HEK293 (cell line): Measurements from ENCODE around the gene TMEM213.

Source experiments
- CTCF ChIA-PET: fragments of 350-600 bp; formaldehyde crosslinking; extraction: SDS; loops from one replicate; lab custom pipeline; 2021; ENCODE audit warnings: antibody characterized with exemption; lab: Yijun Ruan, JAX
- POLR2A ChIA-PET: fragments of 300-600 bp; formaldehyde crosslinking; extraction: SDS; loops from one replicate; lab custom pipeline; 2020; ENCODE audit warnings: antibody characterized with exemption, inconsistent platforms; lab: Yijun Ruan, JAX
- H3K27ac ChIP-seq: fragments of 200-500 bp; sonication (Bioruptor generic); 2 replicates; pipeline ENCODE4 v1.5.1; 2014; ENCODE audit warnings: low read depth, low read length, control low read depth, inconsistent platforms; ENCODE audit errors: extremely low read depth
- H3K36me3 ChIP-seq, 2 experiments: fragments of 200-500 bp in 1 of 2; sonication (Bioruptor generic) in 1 of 2; 1 replicate in 1 of 2; 2 replicates in 1 of 2; pipeline ENCODE4 v1.5.1; 2014 to 2017; ENCODE audit warnings: inconsistent platforms in 2 of 2, low read length in 2 of 2; ENCODE audit not compliant: control insufficient read depth in 2 of 2, insufficient read depth in 1 of 2
- H3K4me1 ChIP-seq: fragments of 200-500 bp; sonication (Bioruptor generic); 2 replicates; pipeline ENCODE4 v1.5.1; 2014; ENCODE audit warnings: mild to moderate bottlenecking, low read length, inconsistent platforms; ENCODE audit not compliant: control insufficient read depth, insufficient read depth
- H3K4me3 ChIP-seq: 2 replicates; pipeline ENCODE4 v1.5.1; 2011; ENCODE audit warnings: low read depth, mild to moderate bottlenecking, control low read depth, low read length, moderate library complexity
- H3K9me3 ChIP-seq: fragments of 200-500 bp; sonication (Bioruptor generic); 2 replicates; pipeline ENCODE4 v1.5.1; 2014; ENCODE audit warnings: low read depth, low read length, inconsistent platforms; ENCODE audit not compliant: control insufficient read depth, insufficient read depth
- GLIS2 ChIP-seq: fragments of 450-650 bp; formaldehyde crosslinking; IDR thresholded peaks from 2 replicates; pipeline ENCODE4 v1.5.1; 2016; ENCODE audit warnings: missing biosample characterization, missing genetic modification characterization
- SETDB1 ChIP-seq: IDR thresholded peaks from one replicate; pipeline ENCODE4 v1.6.1; 2017; ENCODE audit warnings: mild to moderate bottlenecking, low read length, moderate library complexity, mixed read lengths; ENCODE audit not compliant: insufficient read length
- TRIM28 ChIP-seq: IDR thresholded peaks from 2 replicates; pipeline ENCODE4 v1.6.1; 2011; ENCODE audit warnings: low read length, control low read depth, borderline replicate concordance
- ZBTB17 ChIP-seq: fragments of 450-650 bp; formaldehyde crosslinking; IDR thresholded peaks from 2 replicates; pipeline ENCODE4 v1.5.1; 2016; ENCODE audit warnings: missing biosample characterization, missing genetic modification characterization
- ZBTB21 ChIP-seq: fragments of 450-650 bp; formaldehyde crosslinking; IDR thresholded peaks from 2 replicates; pipeline ENCODE4 v1.5.1; 2017; ENCODE audit warnings: missing biosample characterization, missing genetic modification characterization
- ZNF133 ChIP-seq: fragments of 450-650 bp; formaldehyde crosslinking; IDR thresholded peaks from 2 replicates; pipeline ENCODE4 v1.5.1; 2016; ENCODE audit warnings: missing biosample characterization, missing genetic modification characterization
- ZNF157 ChIP-seq: fragments of 450-650 bp; formaldehyde crosslinking; IDR thresholded peaks from 2 replicates; pipeline ENCODE4 v1.5.1; 2016; ENCODE audit warnings: missing biosample characterization, missing genetic modification characterization
- ZNF2 ChIP-seq: fragments of 450-650 bp; formaldehyde crosslinking; IDR thresholded peaks from 2 replicates; pipeline ENCODE4 v1.5.1; 2016; ENCODE audit warnings: missing biosample characterization, missing genetic modification characterization
- ZNF211 ChIP-seq: fragments of 450-650 bp; formaldehyde crosslinking; IDR thresholded peaks from 2 replicates; pipeline ENCODE4 v1.5.1; 2016; ENCODE audit warnings: low read depth, missing biosample characterization, missing genetic modification characterization
- ZNF239 ChIP-seq: fragments of 450-650 bp; formaldehyde crosslinking; IDR thresholded peaks from 2 replicates; pipeline ENCODE4 v1.5.1; 2016; ENCODE audit warnings: missing biosample characterization, missing genetic modification characterization
- ZNF24 ChIP-seq: fragments of 450-650 bp; formaldehyde crosslinking; IDR thresholded peaks from 2 replicates; pipeline ENCODE4 v1.5.1; 2016; ENCODE audit warnings: missing biosample characterization, missing genetic modification characterization
- ZNF274 ChIP-seq, 2 experiments: fragments of 200-500 bp in 1 of 2; fragments of 450-650 bp in 1 of 2; sonication (Bioruptor generic) in 1 of 2; formaldehyde crosslinking in 1 of 2; IDR thresholded peaks; 2 replicates each; pipeline versions ENCODE4 v1.5.1 to v1.6.1; 2014 to 2016; ENCODE audit warnings: borderline replicate concordance in 1 of 2, inconsistent platforms in 1 of 2, low read length in 1 of 2, missing biosample characterization in 1 of 2, missing genetic modification characterization in 1 of 2
- ZNF341 ChIP-seq: fragments of 450-650 bp; formaldehyde crosslinking; IDR thresholded peaks from 2 replicates; pipeline ENCODE4; 2016; ENCODE audit warnings: low read depth, missing biosample characterization, missing genetic modification characterization
- ZNF48 ChIP-seq: fragments of 450-650 bp; formaldehyde crosslinking; IDR thresholded peaks from 2 replicates; pipeline ENCODE4 v1.5.1; 2016; ENCODE audit warnings: missing biosample characterization, missing genetic modification characterization
- ZNF558 ChIP-seq: fragments of 450-650 bp; formaldehyde crosslinking; IDR thresholded peaks from 2 replicates; pipeline ENCODE4 v1.5.1; 2016; ENCODE audit warnings: missing biosample characterization, missing genetic modification characterization
- ZNF837 ChIP-seq: fragments of 450-650 bp; formaldehyde crosslinking; IDR thresholded peaks from 2 replicates; pipeline ENCODE4 v1.5.1; 2016; ENCODE audit warnings: missing biosample characterization, missing genetic modification characterization
- TF ChIP-seq, protein P1 (sequence below): fragments of 450-650 bp; formaldehyde crosslinking; IDR thresholded peaks from 2 replicates; pipeline ENCODE4; 2016; ENCODE audit warnings: missing biosample characterization, missing genetic modification characterization
- TF ChIP-seq, protein P2 (sequence below): fragments of 450-650 bp; formaldehyde crosslinking; IDR thresholded peaks from 2 replicates; pipeline ENCODE4 v1.5.1; 2016; ENCODE audit warnings: missing biosample characterization, missing genetic modification characterization, borderline replicate concordance
- TF ChIP-seq, protein P3 (sequence below): fragments of 450-650 bp; formaldehyde crosslinking; IDR thresholded peaks from 2 replicates; pipeline ENCODE4 v1.5.1; 2017; ENCODE audit warnings: missing biosample characterization, missing genetic modification characterization
- TF ChIP-seq, protein P4 (sequence below): fragments of 450-650 bp; formaldehyde crosslinking; IDR thresholded peaks from 2 replicates; pipeline ENCODE4 v1.5.1; 2016; ENCODE audit warnings: missing biosample characterization, missing genetic modification characterization
- TF ChIP-seq, protein P5 (sequence below): fragments of 450-650 bp; formaldehyde crosslinking; IDR thresholded peaks from 2 replicates; pipeline ENCODE4 v1.5.0; 2017; ENCODE audit warnings: missing biosample characterization, missing genetic modification characterization, borderline replicate concordance

The TMEM213 gene

DNA sequence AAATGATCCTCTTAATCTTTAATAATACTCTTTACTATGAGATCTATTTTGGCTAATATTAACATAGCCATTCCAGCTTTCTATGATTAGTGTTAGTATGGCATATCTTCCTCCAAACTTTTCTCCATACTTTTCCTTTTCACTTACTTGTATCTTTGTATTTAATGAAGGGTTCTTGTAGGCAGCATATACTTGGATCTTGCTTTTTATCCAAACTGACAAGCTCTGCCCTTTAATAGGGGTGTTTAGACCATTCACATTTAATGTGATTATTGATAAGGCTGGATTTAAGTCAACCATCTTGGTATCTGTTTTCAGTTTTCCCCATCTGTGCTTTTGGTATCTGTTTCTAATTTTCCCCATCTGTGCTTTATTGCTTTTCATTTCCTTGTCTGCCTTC lies 59.9 kb downstream of the TMEM213 start:
- TF ChIP-seq TRIM28 = peak; percentile 36; the same call in 1 of the 2 replicates
- no peak for TF ChIP-seq ZNF24 (tag by site-specific recombination)
- peak; percentile 90 for TF ChIP-seq SETDB1
- TF ChIP-seq ZNF133 = no peak
- no peak for TF ChIP-seq ZNF211 (tag by site-specific recombination)
- no peak for TF ChIP-seq ZNF239 (tag by site-specific recombination)
- no peak for TF ChIP-seq ZNF837 (tag by site-specific recombination)
- ChIA-PET CTCF (interaction anchor here (0.6 kb wide), 1 partner anchor 16 kb away, joined by 3 read pairs; no protein-coding TSS in a partner anchor), POLR2A (no interaction called here)
- H3K4me1 ChIP-seq = no peaks in the 10 kb centered on the region
- H3K27ac ChIP-seq = no peak overlapping the region
- H3K4me3 ChIP-seq = no peak overlapping the region
- H3K9me3 ChIP-seq = no peaks in the 10 kb centered on the region
- H3K36me3 ChIP-seq = peaks cover 0 to 31% of the 10 kb centered on the region in 2 experiments

DNA sequence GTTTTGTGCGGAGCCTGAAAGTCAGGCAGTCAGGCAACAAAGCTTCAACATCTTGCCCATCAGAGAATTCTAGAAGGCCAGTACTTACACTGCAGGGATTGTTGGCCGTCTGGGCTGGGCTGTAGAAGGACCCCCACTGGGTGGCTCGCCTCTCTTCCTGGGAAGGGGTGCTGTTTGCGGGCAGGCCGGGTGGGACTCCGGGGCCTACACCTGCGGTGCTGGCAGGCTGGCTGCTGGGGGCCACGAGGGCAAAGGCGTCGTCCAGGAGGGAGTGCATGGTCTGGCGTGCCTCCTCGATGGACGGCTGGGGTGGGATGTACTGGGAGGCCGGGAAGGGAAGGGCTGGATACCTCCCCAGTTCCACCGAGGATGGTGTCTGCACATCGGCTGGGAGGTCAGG lies 63.3 kb downstream of the TMEM213 start:
- Histone ChIP-seq H3K27ac (no peak overlapping the region), H3K9me3 (no peaks in the 10 kb centered on the region), H3K4me1 (no peaks in the 10 kb centered on the region), H3K36me3 (peaks cover 0 to 31% of the 10 kb centered on the region in 2 experiments), H3K4me3 (no peak overlapping the region)
- POLR2A ChIA-PET = no interaction called here
- CTCF ChIA-PET = interaction anchor here (1.6 kb wide), 1 partner anchor 25 kb away, joined by 4 read pairs; no protein-coding TSS in a partner anchor
- no peak for TF ChIP-seq ZNF48 (tag by site-specific recombination)
- TF ChIP-seq ZNF157 (tag by site-specific recombination) = no peak
- TF ChIP-seq ZNF2 (tag by site-specific recombination) = no peak
- TF ChIP-seq ZNF341 (tag by site-specific recombination) = no peak
- TF ChIP-seq, protein P1, sequence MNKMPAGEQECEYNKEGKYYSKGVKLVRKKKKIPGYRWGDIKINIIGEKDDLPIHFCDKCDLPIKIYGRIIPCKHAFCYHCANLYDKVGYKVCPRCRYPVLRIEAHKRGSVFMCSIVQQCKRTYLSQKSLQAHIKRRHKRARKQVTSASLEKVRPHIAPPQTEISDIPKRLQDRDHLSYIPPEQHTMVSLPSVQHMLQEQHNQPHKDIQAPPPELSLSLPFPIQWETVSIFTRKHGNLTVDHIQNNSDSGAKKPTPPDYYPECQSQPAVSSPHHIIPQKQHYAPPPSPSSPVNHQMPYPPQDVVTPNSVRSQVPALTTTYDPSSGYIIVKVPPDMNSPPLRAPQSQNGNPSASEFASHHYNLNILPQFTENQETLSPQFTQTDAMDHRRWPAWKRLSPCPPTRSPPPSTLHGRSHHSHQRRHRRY (tag by site-specific recombination) = no peak
- TF ChIP-seq, protein P2, sequence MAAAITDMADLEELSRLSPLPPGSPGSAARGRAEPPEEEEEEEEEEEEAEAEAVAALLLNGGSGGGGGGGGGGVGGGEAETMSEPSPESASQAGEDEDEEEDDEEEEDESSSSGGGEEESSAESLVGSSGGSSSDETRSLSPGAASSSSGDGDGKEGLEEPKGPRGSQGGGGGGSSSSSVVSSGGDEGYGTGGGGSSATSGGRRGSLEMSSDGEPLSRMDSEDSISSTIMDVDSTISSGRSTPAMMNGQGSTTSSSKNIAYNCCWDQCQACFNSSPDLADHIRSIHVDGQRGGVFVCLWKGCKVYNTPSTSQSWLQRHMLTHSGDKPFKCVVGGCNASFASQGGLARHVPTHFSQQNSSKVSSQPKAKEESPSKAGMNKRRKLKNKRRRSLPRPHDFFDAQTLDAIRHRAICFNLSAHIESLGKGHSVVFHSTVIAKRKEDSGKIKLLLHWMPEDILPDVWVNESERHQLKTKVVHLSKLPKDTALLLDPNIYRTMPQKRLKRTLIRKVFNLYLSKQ = no peak
- TF ChIP-seq ZNF274 (IDR thresholded peaks at IDR 0.05; ENCODE audit: low read length) = no peak
- TF ChIP-seq ZNF274 (tag by site-specific recombination; IDR thresholded peaks at IDR 0.05; ENCODE audit: borderline replicate concordance) = no peak
- TF ChIP-seq, protein P3, sequence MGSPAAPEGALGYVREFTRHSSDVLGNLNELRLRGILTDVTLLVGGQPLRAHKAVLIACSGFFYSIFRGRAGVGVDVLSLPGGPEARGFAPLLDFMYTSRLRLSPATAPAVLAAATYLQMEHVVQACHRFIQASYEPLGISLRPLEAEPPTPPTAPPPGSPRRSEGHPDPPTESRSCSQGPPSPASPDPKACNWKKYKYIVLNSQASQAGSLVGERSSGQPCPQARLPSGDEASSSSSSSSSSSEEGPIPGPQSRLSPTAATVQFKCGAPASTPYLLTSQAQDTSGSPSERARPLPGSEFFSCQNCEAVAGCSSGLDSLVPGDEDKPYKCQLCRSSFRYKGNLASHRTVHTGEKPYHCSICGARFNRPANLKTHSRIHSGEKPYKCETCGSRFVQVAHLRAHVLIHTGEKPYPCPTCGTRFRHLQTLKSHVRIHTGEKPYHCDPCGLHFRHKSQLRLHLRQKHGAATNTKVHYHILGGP = no peak
- TF ChIP-seq ZBTB21 (tag by site-specific recombination) = no peak
- no peak for TF ChIP-seq ZBTB17
- TF ChIP-seq ZNF558 (tag by site-specific recombination) = no peak
- TF ChIP-seq, protein P4, sequence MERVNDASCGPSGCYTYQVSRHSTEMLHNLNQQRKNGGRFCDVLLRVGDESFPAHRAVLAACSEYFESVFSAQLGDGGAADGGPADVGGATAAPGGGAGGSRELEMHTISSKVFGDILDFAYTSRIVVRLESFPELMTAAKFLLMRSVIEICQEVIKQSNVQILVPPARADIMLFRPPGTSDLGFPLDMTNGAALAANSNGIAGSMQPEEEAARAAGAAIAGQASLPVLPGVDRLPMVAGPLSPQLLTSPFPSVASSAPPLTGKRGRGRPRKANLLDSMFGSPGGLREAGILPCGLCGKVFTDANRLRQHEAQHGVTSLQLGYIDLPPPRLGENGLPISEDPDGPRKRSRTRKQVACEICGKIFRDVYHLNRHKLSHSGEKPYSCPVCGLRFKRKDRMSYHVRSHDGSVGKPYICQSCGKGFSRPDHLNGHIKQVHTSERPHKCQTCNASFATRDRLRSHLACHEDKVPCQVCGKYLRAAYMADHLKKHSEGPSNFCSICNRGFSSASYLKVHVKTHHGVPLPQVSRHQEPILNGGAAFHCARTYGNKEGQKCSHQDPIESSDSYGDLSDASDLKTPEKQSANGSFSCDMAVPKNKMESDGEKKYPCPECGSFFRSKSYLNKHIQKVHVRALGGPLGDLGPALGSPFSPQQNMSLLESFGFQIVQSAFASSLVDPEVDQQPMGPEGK (tag by site-specific recombination) = no peak
- TF ChIP-seq, protein P5, sequence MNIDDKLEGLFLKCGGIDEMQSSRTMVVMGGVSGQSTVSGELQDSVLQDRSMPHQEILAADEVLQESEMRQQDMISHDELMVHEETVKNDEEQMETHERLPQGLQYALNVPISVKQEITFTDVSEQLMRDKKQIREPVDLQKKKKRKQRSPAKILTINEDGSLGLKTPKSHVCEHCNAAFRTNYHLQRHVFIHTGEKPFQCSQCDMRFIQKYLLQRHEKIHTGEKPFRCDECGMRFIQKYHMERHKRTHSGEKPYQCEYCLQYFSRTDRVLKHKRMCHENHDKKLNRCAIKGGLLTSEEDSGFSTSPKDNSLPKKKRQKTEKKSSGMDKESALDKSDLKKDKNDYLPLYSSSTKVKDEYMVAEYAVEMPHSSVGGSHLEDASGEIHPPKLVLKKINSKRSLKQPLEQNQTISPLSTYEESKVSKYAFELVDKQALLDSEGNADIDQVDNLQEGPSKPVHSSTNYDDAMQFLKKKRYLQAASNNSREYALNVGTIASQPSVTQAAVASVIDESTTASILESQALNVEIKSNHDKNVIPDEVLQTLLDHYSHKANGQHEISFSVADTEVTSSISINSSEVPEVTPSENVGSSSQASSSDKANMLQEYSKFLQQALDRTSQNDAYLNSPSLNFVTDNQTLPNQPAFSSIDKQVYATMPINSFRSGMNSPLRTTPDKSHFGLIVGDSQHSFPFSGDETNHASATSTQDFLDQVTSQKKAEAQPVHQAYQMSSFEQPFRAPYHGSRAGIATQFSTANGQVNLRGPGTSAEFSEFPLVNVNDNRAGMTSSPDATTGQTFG (tag by site-specific recombination) = no peak
- TF ChIP-seq GLIS2 (tag by site-specific recombination) = no peak
